Measurements from ENCODE around the gene XPNPEP3. TPM values are rescaled to one million over a fixed set of nuclear protein-coding genes. Genes with fewer than 3 reads are reported as not detected.

Gene XPNPEP3
- total and polyA plus RNA-seq, 5 experiments from 2014 or later: 5.9 to 19.4 (median 11.5) TPM

DNA sequence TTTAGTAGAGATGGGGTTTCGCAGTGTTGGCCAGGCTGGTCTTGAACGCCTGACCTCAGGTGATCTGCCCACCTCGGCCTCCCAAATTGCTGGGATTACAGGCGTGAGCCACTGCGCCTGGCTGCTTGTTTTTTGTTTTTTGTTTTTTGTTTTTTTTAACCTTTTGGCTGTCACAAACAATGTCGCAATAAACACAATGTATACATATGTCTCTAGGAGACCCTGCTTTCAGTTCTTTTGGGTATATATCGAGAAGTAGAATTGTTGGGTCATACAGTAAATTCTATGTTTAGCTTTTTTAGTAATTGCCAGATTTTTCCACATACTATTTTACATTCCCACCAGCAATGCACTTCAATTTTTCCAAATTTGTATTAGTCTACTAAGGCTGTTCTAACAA lies 122.2 kb downstream of the XPNPEP3 start:
- H3K9me3 Mint-ChIP-seq: no peaks in the 10 kb centered on the region

DNA sequence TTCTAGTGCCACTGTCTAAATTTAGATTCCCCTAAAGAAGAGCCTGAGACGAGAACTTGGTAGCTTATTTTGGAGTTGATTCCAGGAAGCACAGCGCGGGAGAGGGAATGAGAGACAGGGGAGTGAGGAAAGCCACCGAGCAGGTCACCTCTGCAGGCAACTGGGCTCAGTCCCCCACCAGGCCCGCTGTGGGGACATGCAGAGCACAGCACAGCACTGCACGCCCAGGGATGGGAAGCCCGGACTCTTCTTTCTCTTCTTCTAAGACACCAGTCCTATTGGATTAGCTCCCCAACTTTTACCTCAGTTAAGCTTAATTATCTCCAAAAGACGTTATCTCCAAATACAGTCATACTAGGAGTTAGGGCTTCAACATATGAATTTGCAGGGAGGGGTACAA lies 122.9 kb downstream of the XPNPEP3 start:
- Mint-ChIP-seq H3K9me3 (no peaks in the 10 kb centered on the region), H3K27ac (no peak overlapping the region), H3K36me3 (no peaks in the 10 kb centered on the region), H3K4me1 (peaks cover 0 to 3% (median 0%) of the 10 kb centered on the region in 4 donors), H3K27me3 (no peaks in the 10 kb centered on the region), H3K4me3 (no peak overlapping the region)
- no peak for ATAC-seq
- DNase-seq: no peak
- POLR2A ChIA-PET: no interaction called here

More for the DNA sequence above, 122.2 kb downstream of the XPNPEP3 start:
- Mint-ChIP-seq H3K36me3 (no peaks in the 10 kb centered on the region), H3K4me3 (no peak overlapping the region), H3K27me3 (no peaks in the 10 kb centered on the region), H3K4me1 (peaks cover 0 to 3% (median 0%) of the 10 kb centered on the region in 4 donors), H3K27ac (no peak overlapping the region)
- POLR2A ChIA-PET: no interaction called here
- DNase-seq (no peak), ATAC-seq (no peak)

Small RNA genes within 50 kb of the gene (microRNA-seq; reads per million reads assigned to microRNA genes)
- 2.4 reads per million for gene MIR4766 (ENCODE audit: borderline microRNAs expressed)

Other genes starting within 250 kb of the XPNPEP3 start
- 100 to 1,000 TPM; 120 to 122 TPM for gene MRTFA, start 220.4 kb upstream of the XPNPEP3 start, total RNA-seq
- 10 to 100 TPM; 10.7 to 31.0 (median 21.8) TPM for gene MRTFA, start 220.4 kb upstream of the XPNPEP3 start, polyA plus RNA-seq
- gene MCHR1, start 177.7 kb upstream of the XPNPEP3 start, total RNA-seq: not detected
- gene MCHR1, start 177.7 kb upstream of the XPNPEP3 start, polyA plus RNA-seq: under 1 TPM in 1 of 3 donors, not detected in 2; 0.16 TPM
- gene SLC25A17, start 37.8 kb upstream of the XPNPEP3 start, total RNA-seq: 10 to 100 TPM; 13.6 to 16.3 TPM
- 10 to 100 TPM; 17.3 to 19.0 (median 17.5) TPM for gene SLC25A17, start 37.8 kb upstream of the XPNPEP3 start, polyA plus RNA-seq
- 100 to 1,000 TPM; 221 to 224 TPM for gene ST13, start 509 bp upstream of the XPNPEP3 start, total RNA-seq
- 100 to 1,000 TPM; 244 to 283 (median 260) TPM for gene ST13, start 509 bp upstream of the XPNPEP3 start, polyA plus RNA-seq
- not detected for gene DNAJB7, start 5.0 kb downstream of the XPNPEP3 start, total RNA-seq
- gene DNAJB7, start 5.0 kb downstream of the XPNPEP3 start, polyA plus RNA-seq: under 1 TPM; 0.16 to 0.37 (median 0.32) TPM
- gene RBX1, start 94.2 kb downstream of the XPNPEP3 start, total RNA-seq: 10 to 100 TPM; 37.0 to 37.5 TPM
- gene RBX1, start 94.2 kb downstream of the XPNPEP3 start, polyA plus RNA-seq: 100 to 1,000 TPM; 134 to 152 (median 148) TPM
- gene EP300, start 235.4 kb downstream of the XPNPEP3 start, total RNA-seq: 100 to 1,000 TPM; 106 to 116 TPM
- 10 to 100 TPM in 1 of 3 donors, 1 to 10 TPM in 2; 8.3 to 20.3 (median 8.5) TPM for gene EP300, start 235.4 kb downstream of the XPNPEP3 start, polyA plus RNA-seq